Progenitor cell of endocrine pancreas (in vitro differentiated cells): ENCODE data around the gene ICAM1. TPM values are rescaled to one million over a fixed set of nuclear protein-coding genes. Genes with fewer than 3 reads are reported as not detected.
A peak's percentile ranks its signal among the peaks of the same experiment; 100 is the strongest.

Experiments used
- DNase-seq: peaks from one replicate; pipeline ENCODE4 v3.0.0; 2021; ENCODE audit warnings: low spot score; ENCODE audit not compliant: unreplicated experiment
- H3K27ac Mint-ChIP-seq: 2 replicates; pipeline ENCODE4 v1.8.0; 2021; ENCODE audit warnings: mild to moderate bottlenecking, moderate library complexity, mixed read lengths
- H3K27me3 Mint-ChIP-seq: 2 replicates; pipeline ENCODE4 v1.8.0; 2021; ENCODE audit warnings: mixed read lengths
- H3K36me3 Mint-ChIP-seq: 2 replicates; pipeline ENCODE4 v1.8.0; 2022; ENCODE audit warnings: mixed read lengths; ENCODE audit not compliant: insufficient read depth
- H3K4me1 Mint-ChIP-seq: 2 replicates; pipeline ENCODE4 v1.8.0; 2021; ENCODE audit warnings: low read depth, mixed read lengths
- H3K4me3 Mint-ChIP-seq: 2 replicates; pipeline ENCODE4 v1.8.0; 2021; ENCODE audit warnings: low read depth, mild to moderate bottlenecking, moderate library complexity, mixed read lengths
- H3K9me3 Mint-ChIP-seq: 2 replicates; pipeline ENCODE4 v1.8.0; 2021; ENCODE audit warnings: low read depth, mixed read lengths
- long read RNA-seq: library from polyadenylated mRNA; unstranded; transcript quantifications from one replicate; pipeline ENCODE4 v2.0.0, GENCODE V29; 2020
- total RNA-seq: library from RNA; stranded (reverse); gene quantifications from 2 replicates; pipeline ENCODE4 v1.2.1, GENCODE V29; 2021
- TF ChIP-seq, protein P1 (sequence below): fragments of 200-600 bp; sonication (generic); IDR thresholded peaks from one replicate; pipeline ENCODE4 v1.5.0; 2021; ENCODE audit warnings: antibody characterized with exemption, mild to moderate bottlenecking; ENCODE audit not compliant: unreplicated experiment

The ICAM1 gene, protein sequence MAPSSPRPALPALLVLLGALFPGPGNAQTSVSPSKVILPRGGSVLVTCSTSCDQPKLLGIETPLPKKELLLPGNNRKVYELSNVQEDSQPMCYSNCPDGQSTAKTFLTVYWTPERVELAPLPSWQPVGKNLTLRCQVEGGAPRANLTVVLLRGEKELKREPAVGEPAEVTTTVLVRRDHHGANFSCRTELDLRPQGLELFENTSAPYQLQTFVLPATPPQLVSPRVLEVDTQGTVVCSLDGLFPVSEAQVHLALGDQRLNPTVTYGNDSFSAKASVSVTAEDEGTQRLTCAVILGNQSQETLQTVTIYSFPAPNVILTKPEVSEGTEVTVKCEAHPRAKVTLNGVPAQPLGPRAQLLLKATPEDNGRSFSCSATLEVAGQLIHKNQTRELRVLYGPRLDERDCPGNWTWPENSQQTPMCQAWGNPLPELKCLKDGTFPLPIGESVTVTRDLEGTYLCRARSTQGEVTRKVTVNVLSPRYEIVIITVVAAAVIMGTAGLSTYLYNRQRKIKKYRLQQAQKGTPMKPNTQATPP
- 0.17 and 0.20 TPM in 2 replicates for total RNA-seq
- long read RNA-seq: 0 reads

DNA sequence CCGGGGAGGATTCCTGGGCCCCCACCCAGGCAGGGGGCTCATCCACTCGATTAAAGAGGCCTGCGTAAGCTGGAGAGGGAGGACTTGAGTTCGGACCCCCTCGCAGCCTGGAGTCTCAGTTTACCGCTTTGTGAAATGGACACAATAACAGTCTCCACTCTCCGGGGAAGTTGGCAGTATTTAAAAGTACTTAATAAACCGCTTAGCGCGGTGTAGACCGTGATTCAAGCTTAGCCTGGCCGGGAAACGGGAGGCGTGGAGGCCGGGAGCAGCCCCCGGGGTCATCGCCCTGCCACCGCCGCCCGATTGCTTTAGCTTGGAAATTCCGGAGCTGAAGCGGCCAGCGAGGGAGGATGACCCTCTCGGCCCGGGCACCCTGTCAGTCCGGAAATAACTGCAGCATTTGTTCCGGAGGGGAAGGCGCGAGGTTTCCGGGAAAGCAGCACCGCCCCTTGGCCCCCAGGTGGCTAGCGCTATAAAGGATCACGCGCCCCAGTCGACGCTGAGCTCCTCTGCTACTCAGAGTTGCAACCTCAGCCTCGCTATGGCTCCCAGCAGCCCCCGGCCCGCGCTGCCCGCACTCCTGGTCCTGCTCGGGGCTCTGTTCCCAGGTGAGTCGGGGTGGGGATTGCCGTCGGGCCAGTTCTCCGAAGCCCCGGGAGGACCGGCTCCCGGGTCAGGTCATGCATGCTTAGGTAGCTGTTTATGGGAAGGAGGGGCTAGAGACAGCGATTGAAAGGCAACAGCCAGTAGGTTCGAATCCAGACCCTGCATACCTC lies at the start of gene ICAM1:
TSS of gene ICAM1 (plus strand) at position 505 of the 779 bp plus-strand sequence. CDS start at position 545, 40 bp downstream.
- Mint-ChIP-seq H3K4me3 (peak within 1 kb of the TSS; percentile 16), H3K4me1 (no peaks in the 10 kb centered on the region), H3K27me3 (peaks cover 58% of the 10 kb centered on the region), H3K36me3 (no peaks in the 10 kb centered on the region), H3K27ac (no peak within 1 kb of the TSS), H3K9me3 (no peaks in the 10 kb centered on the region)
- DNase-seq: no peak
- TF ChIP-seq, protein P1, sequence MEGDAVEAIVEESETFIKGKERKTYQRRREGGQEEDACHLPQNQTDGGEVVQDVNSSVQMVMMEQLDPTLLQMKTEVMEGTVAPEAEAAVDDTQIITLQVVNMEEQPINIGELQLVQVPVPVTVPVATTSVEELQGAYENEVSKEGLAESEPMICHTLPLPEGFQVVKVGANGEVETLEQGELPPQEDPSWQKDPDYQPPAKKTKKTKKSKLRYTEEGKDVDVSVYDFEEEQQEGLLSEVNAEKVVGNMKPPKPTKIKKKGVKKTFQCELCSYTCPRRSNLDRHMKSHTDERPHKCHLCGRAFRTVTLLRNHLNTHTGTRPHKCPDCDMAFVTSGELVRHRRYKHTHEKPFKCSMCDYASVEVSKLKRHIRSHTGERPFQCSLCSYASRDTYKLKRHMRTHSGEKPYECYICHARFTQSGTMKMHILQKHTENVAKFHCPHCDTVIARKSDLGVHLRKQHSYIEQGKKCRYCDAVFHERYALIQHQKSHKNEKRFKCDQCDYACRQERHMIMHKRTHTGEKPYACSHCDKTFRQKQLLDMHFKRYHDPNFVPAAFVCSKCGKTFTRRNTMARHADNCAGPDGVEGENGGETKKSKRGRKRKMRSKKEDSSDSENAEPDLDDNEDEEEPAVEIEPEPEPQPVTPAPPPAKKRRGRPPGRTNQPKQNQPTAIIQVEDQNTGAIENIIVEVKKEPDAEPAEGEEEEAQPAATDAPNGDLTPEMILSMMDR: no peak

DNA sequence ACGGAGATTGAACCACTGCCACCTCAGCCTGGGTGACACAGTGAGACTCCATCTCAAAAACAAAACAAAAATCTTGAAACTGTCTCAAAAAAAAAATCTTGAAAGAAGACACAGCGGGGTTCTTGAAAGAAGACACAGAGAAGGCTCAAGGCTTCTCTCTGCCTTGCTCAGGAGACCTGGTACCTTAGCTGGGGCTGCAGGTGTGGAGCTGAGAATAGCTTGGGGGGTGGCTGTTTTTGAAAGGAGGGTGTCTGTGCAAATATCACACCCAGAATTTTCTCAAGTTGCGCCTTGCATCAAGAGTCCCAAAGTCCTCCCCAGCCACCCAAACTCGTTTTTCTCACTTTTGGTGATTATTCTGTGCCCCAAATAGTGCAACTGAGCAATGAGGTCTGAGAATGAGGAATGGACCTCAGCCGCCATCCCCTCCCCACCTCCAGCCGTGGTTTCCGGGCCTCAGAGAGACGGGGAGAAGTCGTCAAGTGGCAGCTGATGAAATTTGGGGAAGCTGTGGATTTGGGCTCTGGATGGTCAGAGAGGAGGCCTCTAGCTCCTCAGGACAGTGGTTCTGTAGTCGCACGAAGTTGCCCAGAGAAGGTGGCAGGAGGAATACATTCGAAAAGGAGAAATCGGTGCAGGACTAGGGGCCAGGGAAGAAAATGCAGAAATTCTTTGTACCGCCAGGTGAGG lies 48.6 kb upstream of the ICAM1 start:
- no peaks in the 10 kb centered on the region for H3K9me3 Mint-ChIP-seq
- H3K27ac Mint-ChIP-seq: no peak overlapping the region

DNA sequence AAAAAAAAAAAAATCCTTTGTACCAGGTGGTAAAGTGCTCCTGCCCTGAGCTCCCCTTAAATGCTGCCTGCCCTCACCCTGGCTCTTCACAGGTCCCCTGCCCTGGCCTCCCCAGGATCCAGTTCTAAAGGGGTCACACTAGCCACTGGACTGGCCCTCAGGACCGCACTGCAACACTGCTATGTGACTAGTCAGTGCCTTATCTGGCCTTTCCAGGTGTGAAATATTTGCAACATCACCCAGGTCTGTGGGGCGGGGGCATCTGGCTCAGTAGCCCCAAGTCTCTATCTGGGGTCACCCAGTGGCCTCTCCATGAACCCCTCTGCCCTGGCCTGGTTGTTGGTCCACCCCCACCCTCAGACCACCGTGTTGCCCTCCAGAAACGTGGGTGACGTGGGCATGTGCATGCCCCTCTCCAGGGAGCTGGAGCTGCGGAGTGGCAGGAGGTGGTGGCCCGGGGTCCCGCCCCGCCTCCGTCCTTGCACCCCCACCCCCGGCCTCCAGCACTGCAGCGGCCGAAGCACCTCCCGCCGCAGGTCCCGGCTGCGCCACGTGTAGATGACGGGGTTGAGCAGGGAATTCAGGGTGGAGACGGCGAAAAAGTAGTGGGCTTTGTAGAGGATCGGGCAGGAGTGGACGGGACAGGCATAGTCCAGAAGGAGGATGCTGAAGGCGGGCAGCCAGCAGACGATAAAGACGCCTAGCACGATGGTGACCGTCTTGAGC lies 47.3 kb upstream of the ICAM1 start:
- Mint-ChIP-seq H3K36me3 (peaks cover 6% of the 10 kb centered on the region), H3K9me3 (no peaks in the 10 kb centered on the region), H3K4me3 (no peak overlapping the region), H3K4me1 (no peaks in the 10 kb centered on the region), H3K27ac (no peak overlapping the region), H3K27me3 (no peaks in the 10 kb centered on the region)
- TF ChIP-seq, protein P1: no peak
- no peak for DNase-seq

More for the DNA sequence above, 48.6 kb upstream of the ICAM1 start:
- no peaks in the 10 kb centered on the region for H3K27me3 Mint-ChIP-seq
- TF ChIP-seq, protein P1: no peak
- no peak overlapping the region for H3K4me3 Mint-ChIP-seq
- no peaks in the 10 kb centered on the region for H3K4me1 Mint-ChIP-seq
- peaks cover 6% of the 10 kb centered on the region for H3K36me3 Mint-ChIP-seq
- DNase-seq: no peak

DNA sequence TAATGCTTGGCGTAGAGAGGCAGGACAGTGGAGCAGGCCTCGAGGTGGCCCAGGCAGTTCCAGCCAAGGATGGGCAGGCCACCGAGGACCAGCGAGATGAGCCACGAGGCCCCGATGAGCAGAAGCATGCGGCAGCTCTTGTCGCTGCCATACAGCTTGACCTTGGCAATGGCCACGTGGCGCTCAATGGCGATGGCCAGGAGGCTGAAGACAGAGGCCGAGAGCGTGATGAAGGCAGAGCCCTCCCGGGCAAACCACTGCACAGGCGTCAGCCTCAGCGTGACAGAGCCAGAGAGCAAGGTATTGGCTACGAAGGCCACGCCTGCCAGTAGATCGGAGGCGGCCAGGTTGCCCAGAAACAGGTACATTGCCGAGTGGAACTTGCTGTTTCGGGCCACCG lies 46.6 kb upstream of the ICAM1 start:
- Mint-ChIP-seq H3K4me1 (no peaks in the 10 kb centered on the region), H3K36me3 (peaks cover 6% of the 10 kb centered on the region), H3K27ac (no peak overlapping the region), H3K4me3 (no peak overlapping the region), H3K9me3 (no peaks in the 10 kb centered on the region), H3K27me3 (no peaks in the 10 kb centered on the region)
- no peak for DNase-seq
- TF ChIP-seq, protein P1: no peak
